Glutamatergic neuron (in vitro differentiated cells): Measurements from ENCODE around the gene U2AF1L4. TPM values are rescaled to one million over a fixed set of nuclear protein-coding genes. Genes with fewer than 3 reads are reported as not detected.

Experiments
- DNase-seq: peaks from one replicate; pipeline ENCODE4 v3.0.0; 2022
- H3K27ac Mint-ChIP-seq: one replicate; pipeline ENCODE4 v1.8.0; 2020; ENCODE audit warnings: mild to moderate bottlenecking, mixed read lengths, inconsistent platforms; ENCODE audit not compliant: unreplicated experiment
- H3K27me3 Mint-ChIP-seq: one replicate; pipeline ENCODE4 v1.8.0; 2020; ENCODE audit warnings: mild to moderate bottlenecking, moderate library complexity, mixed read lengths, inconsistent platforms; ENCODE audit not compliant: unreplicated experiment
- H3K36me3 Mint-ChIP-seq: one replicate; pipeline ENCODE4 v1.8.0; 2020; ENCODE audit warnings: mild to moderate bottlenecking, mixed read lengths, inconsistent platforms; ENCODE audit not compliant: unreplicated experiment
- H3K4me1 Mint-ChIP-seq: one replicate; pipeline ENCODE4 v1.8.0; 2020; ENCODE audit warnings: mild to moderate bottlenecking, low read depth, mixed read lengths, inconsistent platforms; ENCODE audit not compliant: unreplicated experiment
- H3K4me3 Mint-ChIP-seq: one replicate; pipeline ENCODE4 v1.8.0; 2020; ENCODE audit warnings: mild to moderate bottlenecking, mixed read lengths, inconsistent platforms; ENCODE audit not compliant: unreplicated experiment
- H3K9me3 Mint-ChIP-seq: one replicate; pipeline ENCODE4 v1.8.0; 2020; ENCODE audit warnings: mild to moderate bottlenecking, moderate library complexity, mixed read lengths, inconsistent platforms; ENCODE audit not compliant: unreplicated experiment
- CTCF ChIP-seq: fragments of 200-600 bp; sonication (generic); IDR thresholded peaks from one replicate; pipeline ENCODE4 v1.5.0; 2021; ENCODE audit not compliant: partially characterized antibody, unreplicated experiment
- total RNA-seq: library from RNA; stranded (reverse); fragmentation: NEBNext Ultra II Directional; extraction: Animal tissue kit (Norgen Biotek cat#: 25700); gene quantifications from one replicate; pipeline ENCODE4 v1.2.1, GENCODE V29; 2021; ENCODE audit not compliant: unreplicated experiment

The U2AF1L4 gene
- total RNA-seq, 1 donor from 2014 or later = 24.3 TPM

GRCh38 chr19:35791814-35792279 lies 46.6 kb upstream of the U2AF1L4 start:
- no peak for DNase-seq
- Mint-ChIP-seq H3K4me1 (no peaks in the 10 kb centered on the region), H3K36me3 (no peaks in the 10 kb centered on the region), H3K9me3 (peaks cover 3% of the 10 kb centered on the region), H3K27ac (no peak overlapping the region), H3K4me3 (no peak overlapping the region), H3K27me3 (peaks cover 13% of the 10 kb centered on the region)
- no peak for TF ChIP-seq CTCF

- no peak for TF ChIP-seq CTCF
- Mint-ChIP-seq H3K9me3 (peaks cover 3% of the 10 kb centered on the region), H3K36me3 (peaks cover 1% of the 10 kb centered on the region), H3K27ac (no peak overlapping the region), H3K27me3 (peaks cover 8% of the 10 kb centered on the region), H3K4me1 (peaks cover under 1% of the 10 kb centered on the region), H3K4me3 (no peak overlapping the region)
- no peak for DNase-seq
These were observed 46.0 kb upstream of the U2AF1L4 start for GRCh38 chr19:35790981-35791813.

- Mint-ChIP-seq H3K9me3 (peaks cover 3% of the 10 kb centered on the region), H3K36me3 (peaks cover 5% of the 10 kb centered on the region), H3K27ac (no peak overlapping the region), H3K4me1 (peaks cover 3% of the 10 kb centered on the region), H3K27me3 (peaks cover 4% of the 10 kb centered on the region), H3K4me3 (no peak overlapping the region)
- TF ChIP-seq CTCF = no peak
- DNase-seq = no peak
These were observed 45.0 kb upstream of the U2AF1L4 start for GRCh38 chr19:35789978-35790944.

- Mint-ChIP-seq H3K36me3 (peaks cover 5% of the 10 kb centered on the region), H3K4me3 (no peak overlapping the region), H3K9me3 (peaks cover 3% of the 10 kb centered on the region), H3K4me1 (peaks cover 3% of the 10 kb centered on the region), H3K27me3 (peaks cover 4% of the 10 kb centered on the region), H3K27ac (no peak overlapping the region)
- DNase-seq = no peak
- no peak for TF ChIP-seq CTCF
These were observed 44.2 kb upstream of the U2AF1L4 start for GRCh38 chr19:35789195-35789977.
